NCI-H2196 (cell line): Measurements from ENCODE around the gene CAMTA1.

Experiments used
- DNase-seq: peaks from one replicate; lab custom pipeline; 2025; ENCODE audit not compliant: unreplicated experiment; lab: John Stamatoyannopoulos, UW

CAMTA1 gene

DNA sequence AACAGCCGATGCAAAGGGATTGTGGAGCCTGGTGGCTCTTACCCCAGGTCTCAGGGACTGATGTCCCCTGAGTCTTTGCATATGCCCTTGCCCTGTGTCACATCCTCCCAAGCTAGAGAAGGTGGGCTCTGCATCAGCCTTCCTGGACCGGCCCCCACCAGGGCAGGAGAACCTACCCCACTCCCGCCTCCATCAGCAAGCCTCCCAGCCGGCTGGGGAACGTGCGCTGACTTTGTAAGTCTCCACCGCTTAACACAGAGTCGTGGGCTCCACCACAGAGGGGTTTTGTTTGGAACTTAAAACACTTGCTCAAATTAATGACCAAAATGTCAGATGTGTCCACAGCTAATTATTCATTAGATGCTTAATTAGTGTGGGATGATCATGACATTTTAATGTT, 730.6 kb downstream of the CAMTA1 start:
- DNase-seq: no peak

DNA sequence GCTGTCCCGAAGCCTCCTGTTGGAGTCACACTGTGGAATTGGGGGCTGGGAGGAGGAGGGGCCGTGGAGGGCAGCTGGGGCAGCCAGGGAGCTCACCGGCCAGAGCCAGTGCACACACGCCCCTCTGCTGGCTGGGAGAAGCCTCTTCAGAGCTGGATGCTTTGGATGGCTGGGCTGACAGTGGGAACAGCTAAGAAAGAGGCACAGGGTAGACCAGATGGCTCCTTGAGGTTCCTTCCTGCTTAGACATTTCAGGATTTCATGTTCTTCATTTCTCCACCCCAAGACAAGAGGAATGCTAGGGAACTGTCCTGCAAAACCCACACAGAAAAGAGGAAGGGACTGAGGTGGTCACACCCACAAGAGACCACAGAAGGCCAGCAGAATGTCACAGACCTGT, 731.1 kb downstream of the CAMTA1 start:
- DNase-seq: peak; percentile 5

DNA sequence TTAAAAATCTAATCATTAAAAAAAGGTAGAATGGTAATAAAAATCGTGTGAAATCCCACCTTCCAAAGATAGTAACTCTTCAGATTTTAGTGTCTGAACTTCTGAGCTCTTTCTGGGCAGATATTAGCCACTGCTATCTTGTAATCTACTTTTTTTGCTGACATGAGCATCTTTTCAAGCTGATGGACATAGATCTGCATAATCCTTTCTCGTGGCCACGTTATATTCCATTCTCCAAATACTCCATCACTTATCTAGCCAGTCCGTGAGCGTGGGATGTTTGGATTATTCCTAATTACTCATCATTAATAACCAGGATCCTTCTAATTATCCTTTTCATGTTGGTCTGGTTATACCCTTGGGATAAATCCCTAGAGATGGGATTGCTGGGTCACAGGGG, 731.7 kb downstream of the CAMTA1 start:
- no peak for DNase-seq

- no peak for DNase-seq
Measured at GRCh38 chr1:7517611-7518330, 732.5 kb downstream of the CAMTA1 start.

- no peak for DNase-seq
Measured at GRCh38 chr1:7518411-7518810, 733.2 kb downstream of the CAMTA1 start.

DNA sequence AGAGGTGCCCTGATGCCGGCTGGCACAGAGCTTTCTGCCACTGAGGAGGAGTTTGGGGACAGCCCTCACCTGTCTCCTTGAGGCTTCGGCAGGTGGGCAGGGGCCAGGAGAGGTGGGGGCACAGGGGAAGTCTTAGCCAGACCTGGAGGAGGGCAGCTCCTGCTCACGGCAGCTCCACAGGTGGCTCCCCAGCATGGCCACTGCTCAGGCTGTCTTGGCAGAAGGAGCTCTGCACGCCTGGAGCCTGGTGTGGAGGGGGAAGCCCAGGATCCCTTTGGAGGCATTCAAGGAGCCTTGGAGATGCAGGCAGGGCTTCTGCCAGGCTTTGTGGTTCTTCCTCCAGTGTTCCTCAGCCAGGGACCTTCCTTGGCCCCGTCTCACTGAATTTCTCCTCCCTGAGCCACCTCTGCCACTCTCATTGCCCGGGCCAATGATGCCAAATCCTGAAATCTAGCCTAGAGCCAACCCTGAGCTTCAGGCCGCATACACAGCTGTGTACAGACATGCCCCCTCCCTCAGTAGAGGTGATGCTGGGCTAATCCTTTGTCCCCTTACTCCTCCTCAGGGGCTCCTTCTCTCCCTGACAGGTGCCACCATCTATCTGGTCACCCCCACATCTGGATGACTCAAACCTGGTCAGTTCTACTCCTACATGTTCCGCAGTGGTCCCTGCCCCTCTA, 734.1 kb downstream of the CAMTA1 start:
- DNase-seq: no peak

DNA sequence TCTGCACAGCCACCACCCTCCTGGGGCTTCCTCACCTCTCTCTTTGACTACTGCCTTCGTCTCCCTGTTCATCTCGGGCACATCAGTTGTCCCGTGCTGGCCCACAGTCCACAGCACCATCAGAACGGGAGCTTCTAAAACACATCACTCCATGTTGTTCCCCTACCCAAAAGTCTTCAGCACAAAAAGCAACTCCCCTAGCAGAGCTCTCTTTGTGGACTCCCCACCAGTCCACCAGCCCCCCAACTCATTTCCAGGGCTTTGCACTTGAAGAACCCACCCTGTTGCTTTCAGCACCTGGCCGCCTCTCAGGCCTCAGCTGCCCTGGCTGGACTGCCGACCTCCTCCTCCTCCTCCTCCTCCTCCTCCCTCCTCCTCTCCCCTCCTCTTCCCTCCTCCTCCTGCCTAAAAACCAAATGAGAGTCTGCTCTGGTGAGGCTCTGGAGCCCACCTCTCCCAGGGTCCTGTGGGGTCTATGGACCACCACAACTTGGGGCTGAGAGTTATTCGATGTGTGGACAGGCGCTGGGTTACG, 734.7 kb downstream of the CAMTA1 start:
- no peak for DNase-seq

DNA sequence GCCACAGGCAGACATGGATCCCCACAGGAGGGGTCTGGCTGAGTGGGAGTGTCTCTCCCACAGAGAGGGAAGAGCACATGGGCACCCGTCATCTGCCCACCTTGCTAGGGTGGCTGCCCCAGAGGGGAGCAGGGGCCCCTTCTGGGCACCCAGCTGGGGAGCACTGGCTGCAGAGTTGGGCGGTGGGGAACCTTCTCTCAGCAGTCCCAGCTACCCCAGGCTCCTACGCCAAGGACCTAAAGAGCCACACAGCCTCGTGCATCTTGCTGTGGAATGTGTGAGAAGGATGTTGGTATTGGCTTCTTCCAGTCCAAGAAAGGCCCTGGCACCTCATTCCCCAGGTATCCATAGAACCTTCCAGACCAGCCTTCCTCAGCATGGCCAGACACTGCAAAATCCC, 735.2 kb downstream of the CAMTA1 start:
- no peak for DNase-seq

DNA sequence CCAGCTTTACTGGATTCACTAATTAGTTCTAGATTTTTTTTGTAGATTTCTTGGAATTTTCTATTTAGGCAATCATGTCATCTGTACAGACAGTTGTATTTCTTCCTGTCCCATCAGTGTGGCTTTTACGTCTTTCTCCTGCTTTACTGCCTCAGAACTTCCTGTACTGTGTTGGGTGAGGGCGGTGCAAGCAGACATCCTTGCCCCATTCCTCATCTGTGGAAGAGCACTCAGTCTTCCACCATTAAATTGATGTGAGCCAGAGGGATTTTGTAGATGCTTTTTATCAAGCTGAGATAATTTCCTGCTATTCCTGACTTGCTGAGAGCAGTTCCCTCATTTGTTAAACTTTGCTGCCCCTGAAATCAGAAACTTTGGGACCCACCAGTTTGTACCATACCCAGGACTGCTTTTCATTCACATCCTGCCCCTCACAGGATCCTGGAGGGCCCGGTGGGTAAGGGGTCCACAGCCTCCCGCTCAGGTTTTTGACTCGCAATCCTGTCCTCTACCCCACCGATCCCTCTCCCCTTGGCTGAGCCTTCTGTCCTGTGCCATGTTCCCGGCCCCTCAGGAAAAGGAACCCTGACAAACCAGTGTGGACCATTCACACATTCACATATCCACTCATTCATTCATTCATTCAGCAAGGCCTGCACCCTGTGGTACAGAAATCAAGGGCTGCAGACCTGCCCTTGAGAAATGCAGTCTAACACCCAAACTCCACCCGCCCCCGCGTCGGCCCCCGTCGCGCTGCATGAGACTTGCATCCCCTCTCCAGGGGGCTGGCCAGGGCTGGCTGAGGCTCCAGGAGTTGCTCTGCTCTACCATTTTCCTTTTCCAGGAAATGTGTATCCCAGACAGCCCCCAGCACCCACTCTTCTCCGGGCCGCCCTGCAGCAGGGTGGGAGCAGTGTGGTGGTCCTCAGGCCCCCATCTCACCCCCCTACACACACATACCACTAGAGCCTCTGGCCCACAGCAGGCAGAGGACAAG, 739.4 kb downstream of the CAMTA1 start:
- DNase-seq: no peak

DNA sequence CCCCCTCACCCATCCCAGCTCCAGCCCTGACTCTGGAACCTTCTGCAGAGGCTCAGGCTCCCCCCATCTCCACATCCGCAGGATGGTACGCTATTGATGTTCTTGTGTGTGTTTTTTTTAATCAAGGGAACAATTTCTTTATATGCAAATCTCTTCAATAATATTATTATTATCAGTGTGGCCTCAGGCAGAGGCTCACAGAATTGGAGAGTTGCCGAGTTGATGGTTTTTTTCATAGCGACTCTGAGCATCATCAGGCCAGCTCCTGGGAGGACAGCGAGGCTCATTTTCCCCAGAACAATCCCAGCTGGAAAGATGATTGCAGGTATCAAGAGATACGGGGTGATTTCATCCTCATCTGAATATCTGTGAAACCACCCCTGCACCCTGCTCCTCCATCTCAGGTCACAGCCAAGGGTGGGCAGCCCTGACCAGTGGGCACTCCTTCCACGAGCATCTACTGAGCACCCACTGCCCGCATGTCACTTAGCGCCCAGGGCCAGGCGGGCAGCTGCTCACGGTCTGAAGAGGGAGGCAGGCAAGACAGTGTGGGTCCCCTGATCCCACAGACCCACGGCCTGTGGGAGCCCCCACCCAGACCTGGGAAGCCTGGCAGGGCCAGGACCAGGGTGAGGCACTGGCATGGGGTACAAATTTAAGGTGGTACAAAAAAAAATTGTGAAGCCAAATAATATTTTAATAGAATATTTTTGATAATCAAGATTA, 740.2 kb downstream of the CAMTA1 start:
- DNase-seq: no peak

DNA sequence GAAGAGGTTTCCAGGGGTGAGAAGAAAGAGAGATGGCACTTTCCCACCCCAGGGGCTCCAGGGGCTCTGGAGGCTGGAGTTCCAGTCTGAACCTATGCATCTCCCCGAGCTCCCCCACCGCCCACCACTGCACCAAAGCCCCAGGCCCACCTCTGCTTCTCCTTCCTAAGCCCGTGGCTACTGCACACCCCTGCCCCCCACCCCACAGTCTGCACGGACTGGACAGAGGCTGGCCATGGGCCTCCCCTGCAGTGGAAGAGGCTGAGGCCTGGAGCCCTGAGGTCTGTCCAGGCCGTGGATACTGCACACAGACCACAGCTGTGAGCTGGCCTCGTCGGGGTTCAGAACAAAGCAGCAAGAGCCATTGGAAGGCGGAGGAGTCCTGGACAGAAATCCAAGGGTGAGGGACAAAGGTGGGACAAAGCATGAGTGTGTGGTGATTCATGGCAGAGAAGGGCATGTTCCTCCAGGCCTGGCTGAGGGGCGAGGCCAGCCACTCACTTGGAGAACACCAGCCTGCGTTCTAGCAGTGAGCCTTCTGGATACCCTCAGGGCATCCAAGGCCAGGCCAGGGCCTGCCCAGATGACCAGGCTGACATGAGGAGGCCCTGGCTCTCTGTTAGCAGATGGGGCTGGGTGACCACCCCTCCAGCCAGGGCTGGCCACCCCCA, 741.1 kb downstream of the CAMTA1 start:
- DNase-seq: no peak

GRCh38 chr1:7526867-7527732, 741.8 kb downstream of the CAMTA1 start:
- DNase-seq: no peak

DNA sequence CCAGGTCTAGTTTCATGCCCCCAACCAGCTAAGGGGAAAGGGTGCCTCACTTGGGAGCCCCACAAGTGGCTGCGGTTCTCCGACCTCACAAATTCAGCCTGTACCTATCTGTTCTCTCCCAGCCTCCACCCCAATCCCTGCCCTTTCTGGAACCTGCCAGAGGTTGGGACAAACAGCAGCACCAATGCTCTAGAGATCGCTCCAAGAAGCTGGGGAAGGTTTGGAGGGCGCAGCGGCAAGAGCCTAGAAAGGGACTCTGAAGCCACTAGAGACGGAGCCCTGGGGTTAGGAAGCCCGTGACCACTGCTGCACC, 742.4 kb downstream of the CAMTA1 start:
- DNase-seq: no peak

- no peak for DNase-seq
Measured at GRCh38 chr1:7528386-7529198, 743.3 kb downstream of the CAMTA1 start.

GRCh38 chr1:7529917-7530316, 744.7 kb downstream of the CAMTA1 start:
- no peak for DNase-seq

DNA sequence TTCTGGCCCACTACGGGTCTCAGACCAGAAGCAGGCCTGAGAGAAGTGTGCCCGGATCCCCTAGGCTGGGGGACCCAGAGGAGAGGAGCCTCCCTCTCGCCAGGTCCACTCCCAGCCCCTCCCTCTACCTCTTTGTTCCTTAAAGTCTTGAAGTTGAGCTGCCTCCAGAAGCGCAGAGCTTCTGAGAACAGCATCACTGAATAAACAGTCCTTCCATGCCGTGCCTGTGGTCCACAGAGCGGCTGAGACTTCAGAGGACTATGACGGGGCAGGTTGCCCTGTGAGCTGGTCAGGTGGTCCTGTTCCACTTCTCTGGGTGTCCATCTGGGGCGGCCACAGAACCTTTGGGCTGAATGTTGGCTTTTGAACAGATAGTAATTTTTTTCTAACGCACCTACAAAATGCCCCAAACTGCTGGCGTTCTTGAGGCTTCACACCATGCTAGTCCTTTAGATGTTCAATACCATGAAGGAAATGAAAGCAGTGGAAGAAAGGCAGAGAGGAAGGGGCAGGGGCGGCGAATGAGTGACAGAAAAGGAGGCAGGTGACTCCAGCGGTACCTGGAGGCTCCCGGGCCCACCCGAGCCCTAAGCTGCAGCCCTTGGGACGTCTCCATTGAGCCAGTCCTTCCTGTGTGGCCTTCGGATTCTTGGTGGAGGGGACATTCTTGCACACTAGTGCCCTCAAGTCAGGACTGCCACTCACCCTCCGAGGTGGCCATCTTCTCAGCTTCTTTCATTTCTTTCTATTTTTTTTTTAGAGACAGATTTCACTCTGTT, 746.5 kb downstream of the CAMTA1 start:
- no peak for DNase-seq

- DNase-seq: no peak
Measured at GRCh38 chr1:7533006-7533405, 747.8 kb downstream of the CAMTA1 start.
